ENCODE data around the gene OSBPL10. TPM values are rescaled to one million over a fixed set of nuclear protein-coding genes. Genes with fewer than 3 reads are reported as not detected.

Gene OSBPL10
- polyA plus RNA-seq, 2 of the 4 experiments (the other 2 are of a cell fraction): 9.2 to 17.0 TPM

DNA sequence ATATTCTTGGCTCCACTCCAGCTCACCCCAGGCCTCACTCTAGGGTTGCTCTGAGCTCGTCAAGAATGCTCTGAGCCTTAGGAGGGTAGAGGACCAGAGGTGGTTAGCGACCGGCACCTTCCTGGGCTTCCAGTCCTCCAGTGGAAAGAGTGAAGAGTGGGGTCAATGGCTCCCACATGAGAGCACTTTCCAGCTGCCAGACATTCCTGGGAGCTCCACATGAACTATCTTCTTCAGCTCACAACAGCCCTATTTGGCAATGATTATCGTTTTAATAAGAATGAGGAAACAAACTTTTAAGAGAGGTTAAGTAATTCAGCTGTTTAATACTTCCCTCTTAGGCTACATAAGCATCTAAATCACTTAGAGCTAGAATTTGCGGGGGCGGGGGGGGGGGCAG, 309.1 kb downstream of the OSBPL10 start:
- TF ChIP-seq TP53 (CRISPR knock-in tag; IDR thresholded peaks at IDR 0.05): no peak
- TF ChIP-seq CHD4 (IDR thresholded peaks at IDR 0.05; ENCODE audit: borderline replicate concordance): no peak
- H3K4me1 ChIP-seq: no peaks in the 10 kb centered on the region
- ChIA-PET POLR2A (no interaction called here), CTCF (interaction anchor here (0.8 to 1.0 kb wide), 2 partner anchors 10 to 97 kb away, joined by 3 to 4 read pairs; no protein-coding TSS in a partner anchor)
- FAIRE-seq (no peak), DNase-seq (ENCODE audit: low read depth in 1 of 2, low spot score in 1 of 2) (no peak), ATAC-seq (no peak)
- H3K4me2 ChIP-seq: no peak overlapping the region
- no peak overlapping the region for H3K27ac ChIP-seq
- H3K9me3 ChIP-seq: no peaks in the 10 kb centered on the region
- WGBS (ENCODE audit: missing lambda C conversion rate): 56% methylated on average over 5 of the region's 6 CpGs
- no peak overlapping the region for H3K4me3 ChIP-seq

- DNase-seq (ENCODE audit: low read depth in 1 of 2, low spot score in 1 of 2): no peak
- TF ChIP-seq HOXB13 (CRISPR knock-in tag; IDR thresholded peaks at IDR 0.05; ENCODE audit: low read depth): no peak
- TF ChIP-seq NPAS2 (CRISPR knock-in tag; IDR thresholded peaks at IDR 0.05; ENCODE audit: borderline replicate concordance): no peak
- TF ChIP-seq RFX5 (IDR thresholded peaks at IDR 0.05): no peak
- TF ChIP-seq, protein P1, sequence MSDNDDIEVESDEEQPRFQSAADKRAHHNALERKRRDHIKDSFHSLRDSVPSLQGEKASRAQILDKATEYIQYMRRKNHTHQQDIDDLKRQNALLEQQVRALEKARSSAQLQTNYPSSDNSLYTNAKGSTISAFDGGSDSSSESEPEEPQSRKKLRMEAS (IDR thresholded peaks at IDR 0.05): no peak
- no peak for TF ChIP-seq EP300 (IDR thresholded peaks at IDR 0.05)
- TF ChIP-seq POLR2A (IDR thresholded peaks at IDR 0.05; ENCODE audit: low read length): no peak
- TF ChIP-seq HES2 (IDR thresholded peaks at IDR 0.05): no peak
- no peak for TF ChIP-seq CBX8 (IDR thresholded peaks at IDR 0.05)
- no peak for TF ChIP-seq SMC3 (IDR thresholded peaks at IDR 0.05)
- no peak for TF ChIP-seq JUN (IDR thresholded peaks at IDR 0.05)
- no peak for TF ChIP-seq KDM5A (IDR thresholded peaks at IDR 0.05)
- no peak for TF ChIP-seq RCOR1 (IDR thresholded peaks at IDR 0.05; ENCODE audit: low read depth, low read length)
- TF ChIP-seq FOXS1 (CRISPR knock-in tag; IDR thresholded peaks at IDR 0.05): no peak
- TF ChIP-seq HEYL (CRISPR knock-in tag; IDR thresholded peaks at IDR 0.05): no peak
- no peak for TF ChIP-seq CTCF (IDR thresholded peaks at IDR 0.05)
- no peak for TF ChIP-seq USF2 (IDR thresholded peaks at IDR 0.05)
- no peak for TF ChIP-seq NR3C1 (IDR thresholded peaks at IDR 0.05)
- no peak for TF ChIP-seq TP53 (CRISPR knock-in tag; IDR thresholded peaks at IDR 0.05)
- no peak for TF ChIP-seq E2F6 (IDR thresholded peaks at IDR 0.05; ENCODE audit: borderline replicate concordance, low read depth)
Measured at GRCh38 chr3:31671451-31671850, 309.6 kb downstream of the OSBPL10 start.

GRCh38 chr3:31670722-31671121, 310.3 kb downstream of the OSBPL10 start:
- FAIRE-seq (no peak), DNase-seq (ENCODE audit: low read depth in 1 of 2, low spot score in 1 of 2) (no peak), ATAC-seq (no peak)
- no peak overlapping the region for H3K4me3 ChIP-seq
- no peaks in the 10 kb centered on the region for H3K4me1 ChIP-seq
- CTCF ChIA-PET: interaction anchor here (0.8 to 1.0 kb wide), 2 partner anchors 11 to 21 kb away, joined by 3 to 4 read pairs; no protein-coding TSS in a partner anchor
- no peak overlapping the region for H3K4me2 ChIP-seq
- H3K9me3 ChIP-seq: no peaks in the 10 kb centered on the region
- POLR2A ChIA-PET: no interaction called here
- WGBS (ENCODE audit: missing lambda C conversion rate): 67% methylated on average over 9 of the region's 9 CpGs
- no peak overlapping the region for H3K27ac ChIP-seq
- no peak for TF ChIP-seq MAZ (IDR thresholded peaks at IDR 0.05; ENCODE audit: borderline replicate concordance, low read depth, low read length)
- TF ChIP-seq, protein P2, sequence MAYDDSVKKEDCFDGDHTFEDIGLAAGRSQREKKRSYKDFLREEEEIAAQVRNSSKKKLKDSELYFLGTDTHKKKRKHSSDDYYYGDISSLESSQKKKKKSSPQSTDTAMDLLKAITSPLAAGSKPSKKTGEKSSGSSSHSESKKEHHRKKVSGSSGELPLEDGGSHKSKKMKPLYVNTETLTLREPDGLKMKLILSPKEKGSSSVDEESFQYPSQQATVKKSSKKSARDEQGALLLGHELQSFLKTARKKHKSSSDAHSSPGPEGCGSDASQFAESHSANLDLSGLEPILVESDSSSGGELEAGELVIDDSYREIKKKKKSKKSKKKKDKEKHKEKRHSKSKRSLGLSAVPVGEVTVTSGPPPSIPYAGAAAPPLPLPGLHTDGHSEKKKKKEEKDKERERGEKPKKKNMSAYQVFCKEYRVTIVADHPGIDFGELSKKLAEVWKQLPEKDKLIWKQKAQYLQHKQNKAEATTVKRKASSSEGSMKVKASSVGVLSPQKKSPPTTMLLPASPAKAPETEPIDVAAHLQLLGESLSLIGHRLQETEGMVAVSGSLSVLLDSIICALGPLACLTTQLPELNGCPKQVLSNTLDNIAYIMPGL (CRISPR knock-in tag; IDR thresholded peaks at IDR 0.05; ENCODE audit: borderline replicate concordance): no peak
- no peak for TF ChIP-seq FOXS1 (CRISPR knock-in tag; IDR thresholded peaks at IDR 0.05)
- no peak for TF ChIP-seq BCL3 (IDR thresholded peaks at IDR 0.05)
- TF ChIP-seq CBX8 (IDR thresholded peaks at IDR 0.05): no peak
- TF ChIP-seq GATA3 (IDR thresholded peaks at IDR 0.05; ENCODE audit: borderline replicate concordance): no peak
- TF ChIP-seq NFE2L2 (conservative IDR thresholded peaks at IDR 0.05; ENCODE audit: low read length): no peak
- TF ChIP-seq SREBF2 (IDR thresholded peaks at IDR 0.05): no peak
- no peak for TF ChIP-seq KDM1A (IDR thresholded peaks at IDR 0.05; ENCODE audit: low read depth)
- no peak for TF ChIP-seq HES2 (IDR thresholded peaks at IDR 0.05)
- no peak for TF ChIP-seq BHLHE40 (IDR thresholded peaks at IDR 0.05; ENCODE audit: low read depth, low read length)
- TF ChIP-seq TP53 (CRISPR knock-in tag; IDR thresholded peaks at IDR 0.05): no peak
- no peak for TF ChIP-seq POLR2AphosphoS2 (conservative IDR thresholded peaks at IDR 0.05; ENCODE audit: low read length)
- TF ChIP-seq RARB (CRISPR knock-in tag; IDR thresholded peaks at IDR 0.05): no peak
- TF ChIP-seq NR3C1 (IDR thresholded peaks at IDR 0.05): no peak

More at GRCh38 chr3:31671451-31671850, 309.6 kb downstream of the OSBPL10 start:
- no peak overlapping the region for H3K4me2 ChIP-seq
- FAIRE-seq: no peak
- no peaks in the 10 kb centered on the region for H3K4me1 ChIP-seq
- H3K9me3 ChIP-seq: no peaks in the 10 kb centered on the region
- CTCF ChIA-PET: interaction anchor here (0.8 to 1.0 kb wide), 2 partner anchors 11 to 97 kb away, joined by 3 to 4 read pairs; no protein-coding TSS in a partner anchor
- H3K27ac ChIP-seq: no peak overlapping the region
- WGBS (ENCODE audit: missing lambda C conversion rate): 73% methylated on average over 2 of the region's 2 CpGs
- H3K4me3 ChIP-seq: no peak overlapping the region
- no peak for ATAC-seq
- POLR2A ChIA-PET: no interaction called here

Measured in A549 (cell line).